T-helper 1 cell treated with Interleukin-12 subunit alpha and Interleukin-12 subunit beta and Interleukin-4 antibody, amounts not matched to agents 30 ng/mL and 1 ng/mL, for 36 hours (primary cell): ENCODE measurements around the gene PCDH8. TPM values are rescaled to one million over a fixed set of nuclear protein-coding genes. Genes with fewer than 3 reads are reported as not detected.

Experiments
- intact Hi-C: fragments of 100-400 bp; cut with micrococcal nuclease; formaldehyde crosslinking; loops from one replicate; pipeline ENCODE4 v1.15.1; 2024
- total RNA-seq: library from RNA; stranded (reverse); gene quantifications from 2 replicates; pipeline ENCODE4 v1.2.3, GENCODE V29; 2022

The PCDH8 gene
- total RNA-seq, 1 donor from 2014 or later, result not detected

DNA sequence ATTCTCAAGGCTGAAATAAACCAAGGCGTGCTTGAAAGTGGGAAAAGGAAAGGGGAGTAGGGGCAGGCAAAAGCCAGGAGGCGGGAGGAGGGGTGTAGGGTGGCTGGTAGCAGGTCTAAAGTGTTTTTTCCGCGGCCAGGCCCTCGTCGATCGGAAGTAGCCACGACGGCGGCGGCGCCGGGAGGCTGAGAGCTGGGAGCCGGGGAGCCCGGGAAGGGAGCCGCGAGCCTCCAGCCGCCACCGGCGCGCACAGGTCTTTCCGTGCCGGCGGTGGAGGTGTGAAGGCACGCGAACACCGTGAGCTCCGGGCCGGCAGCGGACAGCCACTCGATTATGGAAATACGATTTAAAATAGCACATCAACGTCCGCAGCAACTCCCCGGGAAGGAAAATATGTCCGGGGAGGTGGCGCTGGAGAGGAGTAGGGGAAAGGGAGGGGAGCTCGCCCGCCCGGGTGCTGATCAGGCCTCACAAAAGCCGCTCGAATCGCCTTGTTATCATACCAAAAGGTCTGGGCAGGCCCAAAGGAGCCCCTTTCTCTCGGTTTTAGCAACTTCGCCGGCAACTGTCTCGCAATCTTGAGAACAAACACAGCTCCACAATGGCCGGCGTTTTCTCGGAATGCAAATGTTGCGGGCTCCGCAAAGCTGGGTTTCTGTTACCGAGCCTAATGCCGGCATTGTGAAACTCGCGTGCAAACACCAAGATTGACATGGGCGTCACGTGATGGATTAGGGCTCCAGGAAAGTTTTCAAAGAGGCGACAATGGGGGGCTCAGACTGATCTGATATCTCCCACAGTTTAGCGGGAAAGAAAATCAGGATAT, 2.9 kb upstream of the PCDH8 start:
- intact Hi-C loops, result no loop called here

- intact Hi-C loops, result no loop called here
These were observed 2.1 kb upstream of the PCDH8 start for GRCh38 chr13:52850396-52851136.

DNA sequence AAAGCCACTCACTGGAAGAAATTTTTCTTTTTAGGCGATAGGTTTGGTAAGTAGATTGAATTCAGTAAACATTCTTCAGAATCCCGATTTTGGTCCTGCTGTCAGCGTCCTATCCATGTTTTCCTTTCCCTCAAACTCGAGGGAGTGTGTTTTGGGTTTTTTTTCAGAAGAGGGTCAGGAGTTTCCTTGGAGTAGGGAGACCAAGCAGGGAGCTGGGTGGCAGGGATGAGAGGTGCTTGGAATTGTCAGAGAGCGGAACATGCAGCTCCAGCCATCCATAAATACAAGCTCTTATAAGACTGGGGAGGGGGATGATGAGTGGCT, 1.6 kb upstream of the PCDH8 start:
- intact Hi-C loops, result no loop called here

GRCh38 chr13:52849291-52850071, 1.0 kb upstream of the PCDH8 start:
- intact Hi-C loops, result no loop called here

DNA sequence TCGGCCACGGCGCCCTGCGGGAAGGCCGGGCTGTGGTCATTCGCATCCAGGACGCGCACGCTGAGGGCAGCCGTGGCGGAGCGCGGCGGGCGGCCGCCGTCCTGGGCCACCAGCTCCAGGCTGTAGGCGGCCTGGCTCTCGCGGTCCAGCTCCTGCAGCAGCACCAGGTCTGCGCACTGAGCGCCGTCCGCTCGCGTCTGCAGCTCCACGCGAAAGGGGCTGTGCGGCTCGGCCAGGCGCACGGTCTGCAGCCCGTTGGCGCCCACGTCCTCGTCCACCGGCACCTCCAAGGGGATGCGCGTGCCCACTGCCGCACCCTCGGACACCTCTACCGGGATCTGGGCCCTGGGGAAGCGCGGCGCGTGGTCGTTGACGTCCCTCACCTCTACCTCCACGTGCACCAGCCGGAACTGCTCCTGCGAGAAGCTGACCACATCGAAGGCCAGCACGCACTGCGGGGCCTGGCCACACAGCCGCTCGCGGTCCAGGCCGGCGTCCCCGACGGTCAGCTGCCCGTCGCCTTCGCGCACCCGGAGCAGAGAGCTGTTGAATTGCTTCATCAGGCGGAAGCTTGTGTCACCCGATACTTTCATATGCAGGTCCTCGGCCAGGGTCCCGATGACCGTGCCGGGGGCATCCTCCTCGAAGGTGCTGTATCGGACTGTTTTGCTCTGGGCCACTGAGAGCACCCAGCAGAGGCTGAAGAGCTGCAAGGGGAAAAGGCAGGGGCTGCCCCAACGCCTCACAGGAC, 583 bp downstream of the PCDH8 start:
- intact Hi-C loops, result no loop called here

DNA sequence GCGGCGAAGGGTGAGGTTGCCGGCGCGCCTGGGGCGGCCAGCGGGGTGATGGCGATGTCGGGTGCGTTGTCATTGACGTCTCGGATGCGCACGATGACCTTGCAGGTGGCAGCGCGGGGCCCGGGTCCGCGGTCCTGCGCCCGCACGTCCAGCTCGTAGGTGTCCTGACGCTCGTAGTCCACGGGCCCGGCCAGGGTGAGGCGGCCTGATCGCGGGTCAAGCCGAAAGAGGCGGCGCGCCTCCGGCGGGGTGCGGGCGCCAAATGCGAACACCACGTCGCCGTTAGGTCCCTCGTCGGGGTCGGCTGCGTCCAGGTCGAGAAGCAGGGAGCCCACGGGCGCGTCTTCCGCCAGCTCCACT, 1.1 kb downstream of the PCDH8 start:
- intact Hi-C loops, result no loop called here

DNA sequence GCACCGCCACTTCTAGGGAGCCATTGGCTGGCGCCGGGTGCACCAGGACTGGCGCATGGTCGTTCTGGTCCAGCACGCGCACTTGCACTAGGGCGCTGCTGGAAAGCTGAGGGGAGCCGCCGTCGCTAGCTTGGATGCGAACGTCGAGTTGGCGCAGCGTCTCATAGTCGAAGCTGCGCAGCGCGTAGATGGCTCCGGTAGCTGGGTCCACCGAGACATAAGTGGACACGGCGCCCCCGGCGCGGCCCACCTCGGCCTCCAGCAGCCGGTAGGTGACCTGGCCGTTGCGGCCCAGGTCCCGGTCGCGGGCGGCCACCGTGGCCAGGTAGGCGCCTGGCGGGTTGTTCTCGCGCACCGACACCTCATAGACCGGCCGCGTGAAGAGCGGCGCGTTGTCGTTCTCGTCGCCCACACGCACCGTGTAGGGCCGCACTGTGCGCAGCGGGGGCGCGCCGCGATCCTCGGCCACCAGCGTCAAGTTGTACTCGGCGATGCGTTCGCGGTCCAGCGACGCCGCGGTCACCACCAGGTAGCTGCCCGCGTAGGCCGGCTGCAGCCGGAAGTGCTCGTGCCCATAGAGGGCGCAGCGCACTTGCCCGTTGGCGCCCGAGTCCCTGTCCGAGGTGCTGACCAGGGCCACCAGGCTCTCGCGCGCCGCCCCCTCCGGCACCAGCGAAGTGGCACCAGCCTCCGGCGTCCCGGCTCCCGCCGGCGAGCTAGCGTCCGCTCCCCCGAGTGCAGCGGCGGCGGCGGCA, 1.7 kb downstream of the PCDH8 start:
- intact Hi-C loops, result no loop called here

GRCh38 chr13:52845766-52846566, 2.5 kb downstream of the PCDH8 start:
- intact Hi-C loops, result no loop called here

DNA sequence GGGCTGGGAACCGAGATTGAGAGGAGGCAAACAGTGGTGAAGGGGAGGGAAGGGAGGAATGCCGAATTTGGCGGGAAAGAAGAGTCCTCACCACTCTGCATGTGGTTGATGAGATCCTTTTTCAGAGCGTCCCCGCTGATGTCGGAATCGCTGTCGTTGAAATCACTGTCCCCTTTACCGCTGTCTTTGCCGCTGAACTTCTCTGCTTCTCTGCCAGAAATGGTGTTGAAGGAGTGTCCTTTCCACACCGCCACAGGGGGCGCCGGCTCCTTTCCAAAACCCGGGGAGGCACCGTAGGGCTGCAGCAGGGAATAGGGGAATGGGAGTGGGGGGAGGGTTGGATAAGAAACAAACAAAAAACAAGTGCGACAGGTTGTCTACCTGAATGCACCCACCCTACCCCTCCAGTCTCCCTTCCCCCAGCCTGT, 3.1 kb downstream of the PCDH8 start:
- intact Hi-C loops, result no loop called here

DNA sequence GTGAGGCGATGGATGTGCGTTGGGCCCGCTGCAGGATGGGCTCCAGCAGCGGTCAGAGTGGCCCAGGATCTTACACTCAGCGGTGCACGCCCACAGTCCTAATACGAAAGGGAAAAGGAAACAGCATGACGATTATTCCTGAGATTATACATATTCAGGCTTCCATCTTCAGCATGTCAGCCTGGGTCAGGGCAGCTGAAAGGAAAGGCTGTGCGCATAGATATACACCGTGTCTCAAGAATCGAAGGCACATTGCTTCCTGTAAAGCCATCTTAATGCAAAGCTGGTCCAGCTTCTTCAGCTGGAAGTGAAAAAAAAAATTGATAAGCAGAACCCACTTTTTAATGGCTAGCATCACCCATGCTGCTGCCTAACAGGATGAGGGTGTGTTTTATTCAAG, 3.6 kb downstream of the PCDH8 start:
- intact Hi-C loops, result no loop called here

GRCh38 chr13:52842441-52842840, 6.0 kb downstream of the PCDH8 start:
- intact Hi-C loops, result no loop called here

- intact Hi-C loops, result no loop called here
These were observed 8.4 kb downstream of the PCDH8 start for GRCh38 chr13:52840066-52840465.

- intact Hi-C loops, result no loop called here
These were observed 9.9 kb downstream of the PCDH8 start for GRCh38 chr13:52838433-52839107.

DNA sequence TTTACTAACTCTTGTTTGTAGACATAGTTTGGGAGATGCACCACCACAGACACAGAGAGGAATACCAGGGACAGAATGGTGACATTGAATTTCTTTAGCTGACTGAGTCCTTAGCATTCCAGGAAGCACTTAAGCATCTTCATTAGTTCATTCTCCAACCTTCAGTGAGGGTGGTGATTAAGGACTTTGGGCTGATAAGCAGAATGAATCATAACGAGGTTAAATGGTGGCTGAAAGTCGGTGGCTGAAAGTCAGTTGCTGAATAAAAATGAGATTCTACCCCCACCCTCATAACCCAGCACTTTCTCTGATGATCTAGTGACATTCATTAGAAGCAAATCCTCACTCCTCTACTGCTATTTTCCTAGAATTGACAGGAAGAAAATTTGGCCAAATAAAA, 10.6 kb downstream of the PCDH8 start:
- intact Hi-C loops, result no loop called here

DNA sequence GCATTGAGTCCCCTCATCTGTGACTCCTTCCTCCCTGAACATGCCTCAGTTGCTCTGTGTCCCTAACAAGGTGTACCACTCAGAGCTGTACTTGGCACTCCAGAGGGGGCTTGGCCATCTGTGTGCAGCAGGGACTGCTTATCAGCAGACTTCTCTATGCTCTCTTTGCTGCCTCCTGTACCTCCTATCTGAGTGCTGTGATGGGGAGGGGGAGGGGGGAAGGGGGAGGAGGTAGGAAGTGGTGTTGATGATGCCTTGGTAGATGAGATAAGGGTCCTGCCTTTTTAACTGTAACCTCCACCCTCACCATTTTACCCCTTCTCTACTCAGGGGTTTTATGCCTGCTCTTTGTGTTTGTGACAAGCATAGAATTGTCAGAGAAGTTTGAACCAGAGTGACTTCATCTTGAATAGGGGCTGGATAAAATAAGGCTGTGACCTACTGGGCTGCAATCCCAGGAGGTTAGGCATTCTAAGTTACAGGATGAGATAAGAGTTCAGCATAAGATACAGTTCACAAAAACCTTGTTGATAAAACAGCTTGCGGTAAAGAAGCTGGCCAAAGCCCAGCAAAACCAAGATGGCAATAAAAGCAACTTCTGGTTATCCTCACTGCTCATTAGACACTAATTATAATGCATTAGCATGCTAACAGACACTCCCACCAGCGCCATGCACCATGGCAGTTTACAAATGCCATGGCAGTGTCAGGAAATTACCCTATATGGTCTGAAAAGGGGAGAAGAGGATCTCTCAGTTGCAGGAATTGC, 13.2 kb downstream of the PCDH8 start:
- intact Hi-C loops, result no loop called here

- intact Hi-C loops, result no loop called here
These were observed 15.1 kb downstream of the PCDH8 start for GRCh38 chr13:52833296-52833875.

- intact Hi-C loops, result no loop called here
These were observed 16.1 kb downstream of the PCDH8 start for GRCh38 chr13:52832313-52832712.

DNA sequence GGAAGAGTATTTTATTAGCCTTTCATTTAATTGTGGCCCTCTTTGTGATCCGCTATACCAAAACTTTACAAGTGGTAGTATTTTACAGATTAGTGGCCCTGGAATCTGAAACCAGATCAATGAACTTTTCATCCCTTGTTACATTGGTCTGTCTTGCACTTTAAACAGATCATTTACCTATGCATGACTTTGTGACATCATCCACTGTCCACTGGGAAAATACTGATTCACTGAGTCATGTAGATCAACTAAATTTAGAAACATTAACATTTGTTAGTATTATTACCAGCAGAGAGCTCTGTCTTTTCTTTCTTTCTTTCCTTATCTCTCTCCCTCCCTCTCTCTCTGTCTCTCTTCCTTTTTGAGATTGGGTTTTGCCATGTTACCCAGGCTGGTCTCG, 17.5 kb downstream of the PCDH8 start:
- intact Hi-C loops, result no loop called here
